NOMO-1 treated with dmso at 0.1 percent for 144 hours (cell line): Measurements from ENCODE around the gene TBXAS1.
"Not testable (repeated sequence)": the region's sequence is repeated elsewhere in the genome, so short reads cannot be mapped to it uniquely, and the experiment has no call there.

ENCODE experiments used
- DNase-seq: peaks from one replicate; lab custom pipeline; 2025; ENCODE audit not compliant: unreplicated experiment; lab: John Stamatoyannopoulos, UW

Gene TBXAS1

DNA sequence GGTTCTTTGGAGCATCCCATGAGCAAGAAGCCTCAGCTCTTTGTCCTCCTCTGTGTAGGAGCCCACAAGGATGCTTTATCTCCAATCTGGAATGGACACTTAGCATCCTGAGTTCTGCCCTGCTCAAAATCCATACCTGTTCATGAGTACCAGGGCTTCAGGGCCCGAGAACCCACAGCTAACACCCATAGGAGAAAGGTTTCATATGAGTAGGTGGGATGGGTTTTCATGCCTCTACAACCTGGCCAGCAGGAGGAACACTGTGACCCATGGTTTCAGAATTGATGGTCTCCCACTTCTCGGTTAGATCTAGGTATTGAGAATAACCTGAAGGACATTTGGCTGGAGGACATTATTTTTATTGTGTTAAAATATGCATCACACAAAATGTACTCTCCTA, 57.8 kb downstream of the TBXAS1 start:
- DNase-seq: no peak

DNA sequence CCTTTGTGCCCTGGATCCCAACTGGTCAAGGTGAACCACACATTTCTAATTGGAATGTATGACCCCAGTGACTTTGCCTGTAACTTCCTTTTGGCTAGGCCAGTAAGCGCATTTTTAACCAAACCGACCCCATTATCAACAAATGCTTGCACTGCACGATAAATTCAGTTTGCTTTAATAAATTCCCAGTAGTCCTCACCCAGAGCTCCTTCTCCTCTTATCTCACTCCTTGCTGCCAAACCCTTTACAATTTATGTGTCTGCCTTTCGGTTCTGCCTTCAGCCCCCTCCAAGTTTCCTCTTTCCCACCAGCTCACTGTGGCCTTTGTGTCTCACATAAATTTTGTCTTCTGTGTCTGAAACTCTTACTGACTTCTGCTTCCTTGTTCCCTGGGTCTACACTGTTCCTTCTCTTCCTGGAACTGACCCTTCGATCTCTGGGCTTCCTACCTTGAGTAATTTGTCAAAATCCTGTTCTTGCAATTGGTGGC, 59.0 kb downstream of the TBXAS1 start:
- DNase-seq: peak; percentile 57

DNA sequence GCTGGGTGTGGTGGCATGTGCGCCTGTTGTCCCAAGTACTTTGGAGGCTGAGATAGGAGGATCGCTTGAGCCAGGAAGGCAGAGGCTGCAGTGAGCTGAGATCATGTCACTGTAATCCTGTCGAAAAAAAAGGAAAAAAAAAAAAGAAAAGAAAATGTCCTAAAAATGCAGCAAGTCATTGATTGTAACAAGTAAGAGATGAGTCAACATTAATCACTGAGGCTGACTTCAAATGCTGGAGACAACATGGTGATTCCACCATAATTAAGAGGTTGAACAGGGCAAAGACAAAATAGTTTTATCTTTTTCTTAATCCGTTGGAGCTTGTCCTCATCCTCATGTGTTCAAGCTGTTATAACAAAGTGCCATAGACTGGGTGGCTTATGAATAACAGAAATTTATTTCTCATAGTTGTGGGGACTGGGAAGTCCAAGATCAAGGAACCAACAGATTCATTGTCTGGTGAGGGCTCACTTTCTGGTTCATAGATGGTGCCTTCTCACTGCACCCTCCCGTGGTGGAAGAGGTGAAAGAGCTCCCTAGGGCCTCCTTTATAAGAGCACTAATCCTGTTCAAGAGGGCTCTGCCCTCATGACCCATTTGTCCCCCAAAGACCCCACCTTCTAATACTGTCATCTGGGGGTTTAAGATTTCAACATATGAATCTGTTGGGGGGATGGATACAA, 60.3 kb downstream of the TBXAS1 start:
- no peak for DNase-seq

DNA sequence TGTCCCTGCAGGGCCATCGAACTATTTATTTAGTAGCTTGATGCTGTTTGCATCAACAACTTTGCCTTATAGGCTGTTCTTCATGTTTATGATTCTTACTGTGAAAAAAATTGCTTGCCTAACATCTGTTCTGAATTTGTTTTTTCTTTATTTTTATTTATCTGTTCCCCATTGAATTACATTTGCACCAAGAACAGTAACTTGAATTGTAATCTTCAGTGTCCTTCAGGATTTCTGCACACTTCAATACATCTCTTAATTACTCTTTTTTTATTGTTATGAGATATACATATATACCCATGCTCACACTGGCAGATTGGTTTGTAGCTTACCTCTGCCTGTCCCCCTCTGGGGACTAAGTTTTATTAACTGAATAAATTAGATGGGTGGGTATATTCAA, 64.4 kb downstream of the TBXAS1 start:
- no peak for DNase-seq

DNA sequence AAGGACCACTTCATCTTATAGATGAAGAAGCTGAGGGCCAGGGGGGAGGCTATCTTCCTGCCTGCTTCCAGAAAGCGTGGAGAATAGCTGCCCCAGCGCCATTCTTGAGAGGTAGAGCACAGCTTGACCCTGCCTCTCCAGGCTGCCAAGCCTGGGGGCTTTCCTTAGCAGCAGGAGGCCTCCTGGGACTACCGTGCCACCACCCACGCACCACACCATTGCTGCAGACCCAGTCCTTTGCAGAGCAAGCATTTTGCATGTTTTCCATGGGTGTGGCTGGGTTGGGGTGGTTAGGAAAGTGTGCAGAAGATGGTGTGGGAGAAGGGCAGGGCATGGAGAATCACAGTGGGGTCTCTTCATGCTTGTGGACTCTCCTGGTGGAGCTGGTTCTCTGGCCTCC, 64.9 kb downstream of the TBXAS1 start:
- no peak for DNase-seq

DNA sequence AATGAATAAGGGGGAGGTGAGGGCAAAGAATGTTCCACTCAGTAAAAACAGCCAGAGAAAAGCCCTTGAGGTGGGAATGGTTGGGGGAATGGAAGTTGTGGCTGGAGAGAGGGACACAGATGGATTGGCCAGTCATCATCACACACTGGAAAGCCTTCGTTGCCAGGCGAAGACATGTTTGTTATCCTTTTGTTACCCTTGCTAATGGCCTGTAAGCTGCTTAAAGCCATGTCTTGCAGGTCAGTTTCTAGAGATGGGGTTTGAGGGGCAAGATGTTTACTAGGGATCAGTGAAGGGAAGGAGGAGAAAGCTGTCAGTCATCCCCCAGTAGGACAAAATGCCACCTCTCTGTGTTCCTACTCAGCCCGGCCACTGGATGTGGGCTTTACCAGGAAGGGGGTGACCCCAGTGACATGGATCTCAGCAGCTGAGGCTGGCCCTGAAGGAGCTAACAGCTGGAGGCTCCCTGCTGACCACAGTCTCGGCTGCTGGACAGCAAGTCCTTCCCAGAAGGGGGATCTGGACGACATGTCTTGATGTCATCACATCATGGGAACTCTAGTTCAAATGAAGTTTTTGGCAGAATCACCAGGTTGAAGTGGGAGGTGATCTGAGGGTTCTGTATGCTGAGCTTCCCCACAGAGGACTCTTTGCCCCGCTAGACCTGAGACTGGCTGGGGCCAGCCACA, 66.2 kb downstream of the TBXAS1 start:
- no peak for DNase-seq

DNA sequence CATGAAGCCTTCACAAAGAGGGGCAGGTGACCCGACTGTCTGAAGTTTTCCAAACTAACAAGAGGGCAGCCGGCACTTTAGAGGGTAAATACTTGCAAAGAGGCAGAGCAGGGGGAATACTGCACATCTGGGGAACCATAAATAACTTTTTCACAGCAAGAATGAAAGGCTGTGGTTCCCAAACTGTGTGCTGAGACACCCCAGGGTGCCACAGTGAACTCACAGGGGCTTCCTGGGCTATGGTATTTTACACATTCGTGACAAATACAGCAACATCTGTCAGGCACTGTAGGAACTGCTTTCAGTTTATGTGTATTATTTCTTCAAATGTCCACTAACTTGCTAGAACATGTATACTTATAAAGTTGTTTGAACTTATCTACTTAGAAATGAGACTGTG, 67.2 kb downstream of the TBXAS1 start:
- no peak for DNase-seq

DNA sequence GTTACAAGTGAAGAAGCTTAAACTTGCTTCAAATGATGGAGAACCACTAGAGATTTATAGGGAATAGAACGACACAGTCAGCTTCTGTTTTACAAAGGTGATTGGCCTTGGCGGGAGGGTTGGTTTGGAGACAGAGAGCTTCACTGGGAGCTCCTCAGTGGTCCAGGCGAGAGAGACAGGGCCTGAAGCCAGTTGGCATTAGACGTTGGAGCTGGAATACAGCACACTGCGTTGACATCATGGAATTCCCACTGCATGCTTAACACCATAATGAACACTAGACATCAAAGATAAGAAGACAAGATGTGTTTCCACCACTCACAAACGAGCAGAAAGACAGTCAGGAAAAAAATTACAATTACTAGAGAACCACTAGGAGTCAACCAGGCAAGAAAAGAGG, 67.8 kb downstream of the TBXAS1 start:
- DNase-seq: no peak

DNA sequence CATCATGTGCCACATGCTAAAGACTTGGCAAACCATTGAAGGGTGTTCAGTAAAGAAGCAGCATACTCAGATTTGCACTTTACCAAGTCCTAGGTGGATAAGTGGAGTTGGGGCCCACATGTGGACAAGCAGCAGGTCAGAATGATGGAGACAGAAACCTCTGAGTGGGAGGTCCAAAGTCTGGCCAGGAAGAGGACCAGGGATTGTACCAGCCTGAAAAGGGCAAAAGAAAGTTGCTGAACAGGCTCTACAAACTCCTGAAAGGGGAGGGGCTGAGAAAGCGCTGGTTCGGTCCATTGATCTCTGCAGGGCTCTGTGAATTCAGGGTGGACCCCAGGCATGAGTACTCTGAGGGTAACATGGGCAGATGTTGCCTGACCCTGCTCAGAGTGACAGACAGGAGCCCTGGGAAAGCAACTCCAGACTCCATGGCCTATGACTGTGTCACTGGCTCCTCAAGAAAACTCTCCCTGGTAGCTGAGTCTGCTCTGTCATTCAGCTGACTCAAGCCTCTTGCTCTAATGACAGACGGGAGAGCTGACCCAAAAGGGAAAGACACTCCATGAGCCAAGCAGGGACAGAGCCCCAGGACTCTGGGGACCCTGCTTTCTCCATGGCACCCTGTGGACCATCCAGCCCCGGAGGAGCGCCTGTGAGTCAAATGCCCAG, 68.5 kb downstream of the TBXAS1 start:
- DNase-seq: no peak

DNA sequence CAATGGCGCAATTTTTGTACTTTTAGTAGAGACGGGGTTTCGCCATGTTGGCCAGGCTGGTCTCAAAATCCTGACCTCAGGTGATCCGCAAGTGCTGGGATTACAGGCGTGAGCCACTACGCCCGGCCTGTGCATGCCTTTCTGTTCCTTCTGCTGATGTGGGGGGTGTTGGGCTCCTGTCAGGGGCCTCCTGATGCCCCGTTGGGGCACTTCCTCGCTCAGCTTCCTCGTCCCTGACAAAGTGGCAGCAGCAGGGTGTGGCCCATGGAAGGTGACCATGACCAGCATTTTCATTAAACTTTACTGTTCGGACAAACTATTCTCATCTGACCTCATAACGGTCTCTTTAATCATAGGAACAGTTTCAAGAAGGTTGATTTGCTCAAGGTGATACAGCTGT, 69.4 kb downstream of the TBXAS1 start:
- DNase-seq: peak; percentile 1

DNA sequence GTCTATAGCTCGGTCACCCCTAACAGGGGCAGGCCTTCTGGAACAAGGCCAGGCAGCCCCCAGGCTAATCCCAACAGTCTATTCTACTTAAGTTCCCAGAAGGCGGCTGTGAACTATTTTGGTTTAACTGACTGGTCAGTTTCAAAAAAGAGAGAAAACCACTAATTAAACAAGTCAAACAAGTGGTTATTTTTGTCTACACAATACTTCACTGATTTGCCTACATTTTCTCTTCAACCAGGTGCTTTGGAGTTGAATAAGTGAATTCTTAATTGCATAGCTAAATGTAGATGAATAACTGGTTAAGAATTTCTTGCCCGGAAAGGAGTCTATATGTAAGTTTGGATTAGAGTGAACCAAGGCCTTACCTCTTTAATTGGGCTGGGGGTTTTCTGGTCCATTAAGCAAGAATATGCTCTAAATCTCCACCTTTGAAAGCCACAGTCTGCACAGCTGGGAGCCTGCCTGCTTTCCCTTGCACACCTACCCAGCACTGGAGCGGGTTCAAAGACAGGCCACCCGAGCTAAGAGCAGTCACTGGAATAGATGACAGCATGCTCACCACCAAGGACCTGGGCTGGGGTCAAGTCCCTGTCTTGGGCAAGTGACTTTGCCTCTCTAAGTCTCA, 70.4 kb downstream of the TBXAS1 start:
- DNase-seq: no peak

DNA sequence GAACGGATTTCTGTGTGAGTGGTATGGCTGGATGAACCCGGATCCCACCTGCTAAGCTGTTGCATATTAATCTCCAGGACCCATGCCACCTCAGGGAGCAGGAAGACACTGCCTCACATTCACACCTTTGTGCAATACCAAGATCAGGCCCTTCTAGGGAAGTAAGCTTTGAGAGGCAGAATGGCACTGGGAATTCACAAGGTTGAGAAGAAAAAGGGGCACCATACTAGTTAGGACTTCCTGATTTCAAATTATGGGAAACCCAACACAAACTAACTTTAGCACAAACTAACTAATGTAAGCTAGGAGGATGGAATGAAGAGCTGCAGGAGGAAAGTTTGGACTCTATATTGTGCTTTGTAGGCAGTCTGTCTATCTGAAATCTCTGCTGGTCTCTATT, 71.3 kb downstream of the TBXAS1 start:
- DNase-seq: no peak

DNA sequence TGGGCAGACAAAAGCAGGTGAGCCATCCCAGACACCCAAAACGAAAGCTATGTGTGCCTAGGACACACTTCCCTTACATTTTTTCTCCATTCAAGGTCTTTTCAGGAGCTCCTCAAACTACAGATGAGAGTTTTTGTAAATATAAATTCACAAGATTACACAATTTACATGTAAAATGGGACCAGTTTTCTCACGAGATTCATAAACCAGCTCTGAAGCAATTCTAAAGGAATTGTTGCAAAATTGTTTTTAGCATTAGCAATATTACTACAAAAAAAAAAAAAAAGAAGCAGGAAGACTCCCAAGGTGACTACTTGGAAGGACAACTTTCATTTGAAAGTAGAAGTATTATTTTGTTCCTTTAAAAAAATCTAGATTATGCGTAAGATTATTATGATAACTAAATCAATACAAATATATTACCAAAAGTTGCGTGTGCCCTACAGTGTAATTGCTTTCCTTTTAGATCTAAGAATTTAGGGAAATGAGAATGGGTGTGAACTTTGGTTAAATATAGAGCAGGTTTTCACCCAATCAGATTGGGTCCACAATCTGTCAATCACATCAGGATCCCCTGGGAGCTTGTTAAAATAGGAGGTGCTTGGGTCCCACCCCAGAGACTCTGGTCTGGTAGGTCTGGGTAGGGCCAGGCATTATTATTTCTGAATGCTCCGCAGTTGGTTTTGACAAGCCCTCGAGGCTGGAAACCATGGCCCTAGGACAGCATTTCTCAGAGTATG, 72.2 kb downstream of the TBXAS1 start:
- peak; percentile 66 for DNase-seq

DNA sequence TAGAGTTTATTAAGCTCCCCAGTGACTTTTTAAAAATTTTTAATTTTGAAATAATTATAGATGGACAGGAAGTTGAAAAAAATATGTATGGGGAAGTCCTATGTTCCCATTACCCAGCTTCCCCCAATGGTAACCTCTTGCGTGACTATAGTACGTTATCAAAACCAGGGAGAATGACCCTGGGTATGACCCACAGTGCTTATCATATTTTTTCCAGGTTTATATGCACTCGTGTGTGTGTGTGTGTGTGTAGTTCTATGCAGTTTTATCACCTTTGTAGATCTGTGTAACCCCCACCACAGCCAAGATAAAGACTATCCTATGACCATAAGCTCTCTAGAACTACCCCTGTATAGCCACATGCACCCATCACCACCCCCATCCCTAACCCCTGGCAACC, 72.8 kb downstream of the TBXAS1 start:
- DNase-seq: no peak

DNA sequence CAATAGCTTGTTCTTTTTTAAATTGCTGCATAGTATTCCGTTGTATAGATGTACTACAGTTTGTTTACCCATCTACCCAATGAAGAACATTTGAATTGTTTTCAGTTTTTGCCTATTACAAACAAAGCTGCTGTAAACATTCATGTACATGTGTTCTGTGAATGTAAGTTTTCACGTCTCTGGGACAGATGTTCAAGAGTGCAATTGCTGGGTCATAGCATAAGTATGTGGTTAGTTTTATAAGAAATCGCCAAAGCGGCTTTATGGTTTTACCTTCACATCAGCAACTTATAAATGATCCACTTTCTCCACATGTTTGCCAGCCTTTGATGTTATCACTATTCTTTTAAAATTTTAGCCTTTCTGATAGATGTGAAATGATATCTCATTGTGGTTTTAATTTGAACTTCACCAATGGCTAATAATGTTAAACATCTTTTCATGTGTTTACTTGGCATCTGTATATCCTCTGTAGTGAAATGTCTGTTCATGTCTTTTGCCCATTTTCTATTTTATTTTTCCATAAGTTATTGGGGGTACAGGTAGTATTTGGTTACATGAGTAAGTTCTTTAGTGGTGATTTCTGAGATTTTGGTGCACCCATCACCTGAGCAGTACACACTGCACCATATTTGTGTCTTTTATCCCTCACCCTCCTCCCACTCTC, 73.5 kb downstream of the TBXAS1 start:
- DNase-seq: no peak

DNA sequence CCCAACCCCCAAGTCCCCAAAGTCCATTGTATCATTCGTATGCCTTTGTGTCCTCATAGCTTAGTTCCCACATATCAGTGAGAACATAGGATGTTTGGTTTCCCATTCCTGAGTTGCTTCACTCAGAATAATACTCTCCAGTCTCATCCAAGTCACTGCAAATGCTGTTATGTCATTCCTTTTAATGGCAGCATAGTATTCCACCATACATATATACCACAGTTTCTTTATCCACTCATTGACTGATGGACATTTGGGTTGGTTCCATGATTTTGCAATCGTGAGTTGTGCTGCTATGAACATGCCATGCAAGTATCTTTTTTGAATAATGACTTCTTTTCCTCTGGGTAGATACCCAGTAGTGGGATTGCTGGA, 74.0 kb downstream of the TBXAS1 start:
- not testable (repeated sequence) for DNase-seq

DNA sequence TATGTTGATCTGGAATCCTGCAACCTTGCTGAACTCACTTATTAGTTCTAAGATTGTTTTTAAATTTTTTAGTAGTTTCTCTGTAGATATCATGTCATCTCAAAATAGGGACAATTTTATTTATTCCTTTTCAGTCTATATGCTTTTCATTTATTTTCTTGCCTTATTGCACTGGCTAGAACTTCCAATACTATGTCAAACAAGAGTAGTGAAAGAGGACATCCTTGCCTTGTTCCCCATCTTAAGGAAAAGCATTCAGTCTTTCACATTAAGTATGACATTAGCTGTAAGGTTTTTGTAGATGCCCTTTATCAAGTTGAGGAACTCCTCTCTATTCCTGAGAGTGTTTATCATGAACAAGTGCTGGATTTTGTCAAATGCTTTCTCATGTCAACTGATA, 77.8 kb downstream of the TBXAS1 start:
- no peak for DNase-seq

DNA sequence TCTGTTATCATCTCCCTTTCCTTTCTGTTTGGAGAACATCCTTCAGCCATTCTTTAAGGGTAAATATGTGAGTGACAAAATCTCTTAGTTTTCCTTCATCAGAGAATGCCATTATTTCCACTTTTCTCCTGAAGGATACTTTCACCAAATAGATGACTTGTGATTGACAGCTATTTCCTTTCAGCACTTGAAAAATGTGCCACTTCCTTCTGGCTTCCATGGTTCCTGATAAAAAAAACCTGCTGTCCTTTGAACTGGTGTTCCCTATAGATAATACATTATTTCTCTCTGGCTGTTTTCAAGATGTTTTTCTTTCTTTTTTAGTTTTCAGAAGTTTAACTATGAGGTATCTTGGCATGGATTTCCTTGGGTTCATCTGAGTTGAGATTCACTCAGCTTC, 79.7 kb downstream of the TBXAS1 start:
- DNase-seq: no peak

DNA sequence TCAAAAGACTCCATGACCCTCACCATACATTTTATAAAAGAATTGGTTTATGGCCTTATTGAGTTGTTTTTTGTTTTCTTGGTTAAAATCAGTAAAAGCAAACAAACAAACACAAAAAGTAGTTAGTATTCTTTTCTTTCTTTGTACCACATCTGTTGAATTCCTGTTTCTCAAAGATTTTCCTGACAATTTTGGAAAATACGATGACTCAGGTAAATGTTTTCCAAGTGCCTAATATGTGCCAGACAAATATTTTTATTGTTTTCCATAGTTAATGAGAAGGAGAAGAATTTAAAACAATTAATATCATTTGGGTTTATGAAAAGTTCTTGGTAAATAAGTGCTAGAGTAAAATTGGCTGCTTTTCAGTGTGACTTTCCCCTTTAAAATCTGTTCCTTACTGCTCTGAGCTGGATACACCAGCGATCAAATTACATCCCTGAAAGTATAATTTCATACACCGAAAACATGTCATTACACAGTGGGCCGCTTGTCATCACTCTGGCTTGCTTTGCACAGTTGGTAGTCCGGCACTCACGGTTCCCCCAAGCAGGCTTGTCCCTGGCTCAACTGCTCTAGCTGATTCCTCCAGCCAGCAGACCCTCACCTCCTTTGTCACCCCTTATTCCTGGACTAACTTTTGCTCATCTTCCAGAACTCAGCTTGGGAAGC, 80.5 kb downstream of the TBXAS1 start:
- no peak for DNase-seq
